ENCODE results near the gene LRRC71.

The LRRC71 gene

DNA sequence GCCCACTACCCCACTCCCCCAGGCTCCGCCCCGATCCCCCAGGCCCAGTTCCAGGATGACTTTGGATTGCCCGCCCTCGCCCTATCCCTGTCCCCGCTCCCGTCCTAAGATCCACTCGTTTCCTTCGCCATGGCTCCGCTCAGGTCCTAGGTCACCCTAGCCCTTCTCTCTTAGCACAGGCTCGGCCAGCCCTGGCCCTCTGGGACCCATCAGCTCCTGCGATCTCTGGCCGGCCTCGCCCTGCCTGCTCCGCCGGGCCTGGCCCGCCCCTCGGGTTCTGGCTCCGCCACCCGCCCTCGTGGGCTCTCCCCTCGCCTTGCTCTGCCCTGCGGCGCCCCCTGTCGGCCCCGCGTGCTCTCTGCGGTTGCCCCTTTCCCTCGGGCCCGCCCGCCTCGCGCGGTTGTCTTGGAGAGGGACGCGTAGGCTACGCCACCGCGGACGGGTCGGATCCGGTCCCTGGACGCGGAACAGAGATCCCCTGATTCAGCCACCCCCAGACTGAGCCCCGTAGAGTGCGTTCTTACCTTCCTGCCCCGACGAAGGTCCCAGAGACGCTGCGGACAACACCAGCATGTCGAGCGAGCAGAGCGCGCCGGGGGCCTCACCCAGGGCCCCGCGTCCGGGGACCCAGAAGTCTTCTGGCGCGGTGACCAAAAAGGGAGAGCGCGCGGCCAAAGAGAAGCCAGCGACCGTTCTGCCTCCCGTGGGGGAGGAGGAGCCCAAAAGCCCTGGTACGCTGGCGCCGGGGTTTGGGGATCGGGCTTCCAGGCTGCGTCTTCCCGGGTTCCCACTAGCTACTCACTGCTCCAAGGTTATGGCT is at the start of gene LRRC71:
LRRC71 (plus strand) TSS at position 400 of the 820 bp plus-strand sequence; CDS start at position 572, 172 bp downstream.
- DNase-seq (ENCODE audit: low read depth in 2 of 2) = peak; percentile 39 to 63

DNA sequence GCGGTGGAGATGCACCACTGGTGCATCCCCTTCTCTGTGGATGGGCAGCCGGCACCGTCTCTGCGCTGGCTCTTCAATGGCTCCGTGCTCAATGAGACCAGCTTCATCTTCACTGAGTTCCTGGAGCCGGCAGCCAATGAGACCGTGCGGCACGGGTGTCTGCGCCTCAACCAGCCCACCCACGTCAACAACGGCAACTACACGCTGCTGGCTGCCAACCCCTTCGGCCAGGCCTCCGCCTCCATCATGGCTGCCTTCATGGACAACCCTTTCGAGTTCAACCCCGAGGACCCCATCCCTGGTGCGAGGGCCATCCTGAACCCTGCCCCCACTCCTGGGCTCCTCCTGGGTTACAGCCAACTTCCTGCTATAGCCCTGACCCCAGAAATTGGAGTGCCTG is 46.8 kb upstream of the LRRC71 start:
- no peak for DNase-seq (ENCODE audit: low read depth in 2 of 2)

DNA sequence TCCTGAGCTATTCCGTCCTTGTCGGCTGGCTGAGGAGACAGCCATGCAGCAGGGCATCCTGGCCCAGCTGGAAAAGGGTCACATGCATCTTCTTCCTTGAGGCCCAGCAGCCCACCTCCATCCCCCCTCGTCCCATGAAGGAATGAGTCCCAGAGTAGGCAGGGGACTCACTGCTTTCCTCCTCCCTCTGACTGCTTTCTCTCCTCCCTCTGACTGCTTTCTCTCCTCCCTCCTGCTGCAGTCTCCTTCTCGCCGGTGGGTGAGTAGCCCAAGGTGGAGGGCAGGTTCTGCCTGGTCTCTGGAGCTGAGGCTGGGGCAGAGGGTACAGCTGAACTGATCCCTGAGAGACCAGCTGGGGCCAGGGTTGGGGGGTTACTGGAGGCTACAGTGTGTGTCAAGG is 46.3 kb upstream of the LRRC71 start:
- no peak for DNase-seq (ENCODE audit: low read depth in 2 of 2)

DNA sequence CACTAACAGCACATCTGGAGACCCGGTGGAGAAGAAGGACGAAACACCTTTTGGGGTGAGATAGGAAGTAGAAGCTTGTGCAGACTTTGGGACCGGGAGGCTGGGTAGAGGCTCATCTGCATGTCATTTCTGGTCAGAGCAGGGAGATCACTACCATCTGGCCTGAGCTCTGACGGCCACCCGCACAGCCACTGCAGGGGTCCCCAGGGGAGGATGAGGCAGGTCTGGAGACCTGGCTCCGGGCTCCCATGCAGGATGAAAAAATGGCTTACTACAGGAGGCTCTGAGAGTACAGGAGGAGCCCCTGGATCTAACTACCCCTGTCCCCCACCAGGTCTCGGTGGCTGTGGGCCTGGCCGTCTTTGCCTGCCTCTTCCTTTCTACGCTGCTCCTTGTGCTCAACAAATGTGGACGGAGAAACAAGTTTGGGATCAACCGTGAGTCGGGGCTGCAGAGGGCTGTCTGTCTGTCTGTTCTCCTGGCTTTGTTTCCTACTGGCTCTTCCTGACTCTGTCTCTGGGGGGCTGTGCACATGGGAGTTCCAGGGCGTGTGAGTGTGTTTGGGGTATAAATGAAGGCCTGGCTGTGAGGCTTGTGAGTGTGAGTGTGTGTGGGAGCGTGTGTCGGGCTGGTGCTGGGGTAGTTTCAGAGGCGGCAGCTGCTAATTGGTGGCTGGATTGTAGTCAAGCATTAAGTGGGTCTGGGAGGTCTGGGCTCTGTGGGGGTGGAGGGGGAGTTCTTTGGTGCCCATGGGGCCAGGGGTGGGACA is 45.7 kb upstream of the LRRC71 start:
- DNase-seq (ENCODE audit: low read depth in 2 of 2) = no peak

DNA sequence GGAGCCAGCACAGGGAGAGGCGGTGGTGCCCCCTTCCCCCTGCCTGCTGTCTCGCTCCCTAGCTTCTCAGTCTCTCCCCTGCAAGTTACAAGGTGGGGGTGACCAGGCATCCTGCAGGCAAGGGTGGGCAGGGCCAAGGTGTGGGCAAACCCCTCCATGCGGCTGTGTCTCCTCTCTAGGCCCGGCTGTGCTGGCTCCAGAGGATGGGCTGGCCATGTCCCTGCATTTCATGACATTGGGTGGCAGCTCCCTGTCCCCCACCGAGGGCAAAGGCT is 45.2 kb upstream of the LRRC71 start:
- DNase-seq (ENCODE audit: low read depth in 2 of 2) = no peak

DNA sequence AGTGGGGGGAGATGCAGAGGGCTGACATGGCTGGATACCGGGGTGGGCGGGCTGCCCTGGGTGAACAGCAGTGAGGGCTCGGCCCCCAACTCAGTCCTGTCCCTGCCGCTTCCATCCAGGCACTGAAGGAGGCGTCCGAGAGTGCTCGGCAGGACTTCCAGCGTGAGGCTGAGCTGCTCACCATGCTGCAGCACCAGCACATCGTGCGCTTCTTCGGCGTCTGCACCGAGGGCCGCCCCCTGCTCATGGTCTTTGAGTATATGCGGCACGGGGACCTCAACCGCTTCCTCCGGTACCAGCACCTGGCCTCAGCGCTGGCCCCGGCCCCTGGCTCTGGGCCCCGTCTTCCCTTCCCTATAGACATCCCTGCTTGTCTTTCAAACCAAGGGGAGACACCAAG is 44.2 kb upstream of the LRRC71 start:
- DNase-seq (ENCODE audit: low read depth in 2 of 2) = no peak

DNA sequence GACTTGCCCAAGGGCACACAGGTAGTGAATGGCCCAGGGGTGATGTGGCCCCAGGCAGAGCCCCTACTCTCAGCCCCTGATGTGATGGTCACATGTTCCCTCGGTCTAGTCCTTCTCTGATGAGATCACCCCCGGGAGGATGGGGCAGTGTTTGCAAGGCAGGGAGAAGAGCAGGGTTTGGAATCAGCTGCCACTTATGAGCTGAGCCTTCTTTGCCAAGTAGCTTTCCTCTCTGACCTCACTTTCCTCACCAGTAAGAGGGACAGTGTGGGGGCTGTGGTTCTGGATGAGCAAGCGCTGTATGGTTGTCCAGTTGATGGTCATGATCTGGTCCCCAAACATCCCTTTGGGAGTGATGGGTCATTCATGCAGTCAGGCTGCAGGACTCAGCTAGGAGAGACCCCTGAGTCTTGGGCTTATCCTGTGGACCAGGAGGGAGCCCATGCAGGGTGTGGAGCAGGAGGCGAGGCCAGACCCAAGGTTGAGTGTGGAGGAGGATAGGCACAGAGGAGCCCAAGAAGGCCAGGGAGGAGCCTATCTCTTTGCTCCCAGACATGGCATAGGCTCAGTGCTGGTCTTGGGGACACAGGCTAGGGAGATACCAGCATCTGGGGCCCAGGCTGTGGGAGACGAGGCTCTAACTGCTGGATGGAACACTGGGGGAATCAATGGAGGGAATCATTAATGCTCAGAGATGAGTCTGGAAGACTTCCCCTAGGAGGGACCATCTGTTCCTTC is 42.8 kb upstream of the LRRC71 start:
- DNase-seq (ENCODE audit: low read depth in 2 of 2) = no peak

DNA sequence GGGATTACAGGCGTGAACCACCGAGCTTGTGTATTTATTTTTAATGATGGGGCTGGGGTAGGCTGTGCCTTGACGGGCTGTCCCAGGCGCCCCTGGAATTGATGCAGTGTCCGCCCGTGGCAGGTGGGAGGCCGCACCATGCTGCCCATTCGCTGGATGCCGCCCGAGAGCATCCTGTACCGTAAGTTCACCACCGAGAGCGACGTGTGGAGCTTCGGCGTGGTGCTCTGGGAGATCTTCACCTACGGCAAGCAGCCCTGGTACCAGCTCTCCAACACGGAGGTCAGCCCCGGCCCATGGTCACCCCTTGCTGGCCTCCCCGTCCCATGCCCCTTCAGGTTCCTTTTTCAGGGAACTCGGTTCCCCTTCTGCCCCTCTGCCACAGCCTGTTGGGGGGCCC is 40.6 kb upstream of the LRRC71 start:
- no peak for DNase-seq (ENCODE audit: low read depth in 2 of 2)

DNA sequence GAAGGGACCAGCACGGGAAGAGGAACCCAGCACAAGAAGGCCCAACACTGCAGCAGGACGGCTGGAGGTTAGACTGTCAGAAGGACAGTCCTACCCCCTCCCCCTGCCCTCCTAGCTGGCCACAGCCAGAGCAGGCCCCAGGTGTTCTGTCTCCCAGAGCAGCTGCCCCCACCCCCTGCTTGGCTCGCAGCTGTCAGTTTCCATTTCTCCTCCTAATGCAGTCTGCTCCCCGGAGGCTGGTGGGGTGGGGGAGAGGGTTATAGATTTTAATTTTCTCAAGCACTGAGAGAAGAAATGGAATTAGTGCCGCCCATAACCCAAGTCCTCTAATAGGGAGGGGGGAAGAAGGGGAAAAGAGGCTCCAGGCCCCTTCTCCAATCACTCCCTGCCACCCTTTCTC is 40.0 kb upstream of the LRRC71 start:
- no peak for DNase-seq (ENCODE audit: low read depth in 2 of 2)

DNA sequence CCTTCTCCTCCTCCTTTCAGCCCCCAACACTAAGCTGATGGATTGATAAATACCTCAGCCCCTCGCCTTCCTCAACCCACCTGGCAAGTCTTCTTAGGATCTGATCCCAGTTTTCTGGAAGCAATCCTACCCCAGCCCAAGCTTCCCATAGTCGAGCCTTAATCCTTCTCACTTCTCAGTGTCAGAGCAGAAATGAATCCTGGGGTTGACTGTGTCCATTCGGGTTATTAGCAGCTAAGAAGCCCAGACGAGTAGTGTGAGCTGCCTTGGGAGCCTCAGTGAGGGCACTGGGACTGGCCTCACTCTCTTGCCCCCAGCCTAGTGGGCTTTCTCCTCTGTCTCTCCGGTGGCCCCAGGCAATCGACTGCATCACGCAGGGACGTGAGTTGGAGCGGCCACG is 39.3 kb upstream of the LRRC71 start:
- DNase-seq (ENCODE audit: low read depth in 2 of 2) = no peak

DNA sequence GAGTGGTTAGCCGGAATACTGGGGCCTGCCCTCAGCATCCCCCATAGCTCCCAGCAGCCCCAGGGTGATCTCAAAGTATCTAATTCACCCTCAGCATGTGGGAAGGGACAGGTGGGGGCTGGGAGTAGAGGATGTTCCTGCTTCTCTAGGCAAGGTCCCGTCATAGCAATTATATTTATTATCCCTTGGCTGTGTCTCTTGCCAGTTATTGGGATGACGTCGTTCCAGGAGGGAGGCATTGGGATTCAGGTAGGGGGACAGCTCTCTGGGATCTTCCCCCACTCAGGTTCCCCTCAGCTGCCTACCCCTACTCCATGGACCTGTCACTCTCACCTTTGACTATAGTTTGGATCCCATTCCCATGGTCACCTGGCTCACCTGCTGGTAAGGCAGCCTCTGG is 38.8 kb upstream of the LRRC71 start:
- no peak for DNase-seq (ENCODE audit: low read depth in 2 of 2)

DNA sequence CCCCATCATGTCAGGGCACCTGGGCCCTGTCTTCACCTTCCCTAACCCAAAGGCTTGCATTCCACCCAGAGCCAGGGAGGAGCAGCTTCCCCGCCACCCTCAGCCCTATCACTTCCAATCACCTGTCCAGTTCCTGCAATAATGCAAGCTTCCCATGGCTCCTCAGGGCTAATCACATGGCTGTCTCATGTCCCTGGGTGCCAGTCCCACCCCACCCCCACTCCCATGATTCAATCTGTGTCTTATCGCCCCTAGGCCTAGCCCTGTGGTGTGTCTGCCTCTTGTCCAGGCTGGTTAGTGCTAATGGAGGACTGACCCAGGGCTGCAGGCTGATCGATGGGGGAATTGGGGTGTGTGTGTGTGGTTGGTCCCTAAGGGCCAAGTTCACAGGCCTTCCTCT is 37.9 kb upstream of the LRRC71 start:
- no peak for DNase-seq (ENCODE audit: low read depth in 2 of 2)

DNA sequence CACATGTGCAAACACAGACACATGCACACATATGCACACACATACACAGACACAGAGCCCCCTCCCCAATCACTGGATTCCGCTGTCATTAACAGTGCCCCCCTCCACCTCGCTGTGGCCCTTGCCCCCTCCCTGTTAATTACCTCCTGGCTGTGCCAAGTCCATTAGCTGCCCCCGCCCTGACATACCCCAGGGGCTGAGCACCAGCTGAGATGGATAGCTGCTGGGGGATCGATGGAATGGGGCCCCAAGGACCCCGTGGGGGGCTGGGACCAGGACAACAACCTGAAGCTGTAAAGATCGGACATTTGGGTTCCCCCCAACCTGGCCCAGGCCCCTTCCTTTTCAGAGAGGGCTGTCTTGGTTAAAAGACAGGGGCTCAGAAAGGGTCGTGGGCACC is 36.5 kb upstream of the LRRC71 start:
- DNase-seq (ENCODE audit: low read depth in 2 of 2) = no peak

DNA sequence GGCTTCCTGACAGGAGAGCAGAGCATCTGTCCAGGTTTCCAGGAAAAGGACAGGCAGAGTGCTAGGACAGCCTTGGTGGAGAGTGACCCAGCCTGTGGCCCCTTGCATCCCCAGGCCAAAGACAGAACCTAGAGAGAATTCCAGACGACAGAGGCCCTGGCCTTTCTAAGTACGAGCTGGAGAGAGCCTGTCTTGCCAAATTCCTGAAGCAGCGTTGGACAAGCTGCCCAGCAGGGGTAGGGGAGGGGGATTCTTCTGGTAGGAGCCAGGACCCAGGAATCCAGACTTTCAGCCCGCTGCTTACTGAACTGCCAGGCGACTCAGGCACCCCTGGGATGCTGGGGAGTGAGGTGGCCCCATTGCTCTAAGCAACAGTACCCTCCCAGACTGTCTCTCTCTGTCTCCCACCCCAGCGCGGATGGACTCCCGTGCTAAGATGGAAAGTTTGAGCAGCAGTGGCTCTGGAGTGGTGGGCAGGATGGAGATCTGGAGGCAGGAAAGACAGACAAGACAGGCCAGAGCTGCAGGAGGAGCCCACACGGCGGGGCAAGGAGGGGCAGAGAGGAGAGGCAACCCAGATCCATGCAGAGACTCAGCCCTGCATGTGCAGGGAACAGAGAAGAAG is 35.8 kb upstream of the LRRC71 start:
- no peak for DNase-seq (ENCODE audit: low read depth in 2 of 2)

DNA sequence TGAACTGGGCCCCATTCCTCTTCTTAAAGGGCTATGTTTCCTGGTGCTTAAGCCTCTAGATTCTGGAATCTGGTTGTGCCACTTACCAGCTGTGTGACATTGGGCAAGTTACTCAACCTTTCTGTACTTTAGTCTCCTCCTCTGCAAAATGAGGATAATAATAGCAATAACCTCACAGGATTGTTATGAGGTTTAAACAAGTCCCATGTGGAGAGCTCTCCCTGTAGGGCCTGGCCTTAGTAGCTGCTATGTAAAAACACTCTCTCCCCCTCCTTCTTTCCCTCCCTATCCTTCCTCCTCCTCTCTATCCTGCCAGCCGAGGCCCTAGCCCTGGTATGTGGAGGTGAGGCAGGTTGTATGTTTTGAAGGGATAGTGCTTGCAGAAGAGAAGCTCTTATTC is 35.1 kb upstream of the LRRC71 start:
- DNase-seq (ENCODE audit: low read depth in 2 of 2) = no peak

DNA sequence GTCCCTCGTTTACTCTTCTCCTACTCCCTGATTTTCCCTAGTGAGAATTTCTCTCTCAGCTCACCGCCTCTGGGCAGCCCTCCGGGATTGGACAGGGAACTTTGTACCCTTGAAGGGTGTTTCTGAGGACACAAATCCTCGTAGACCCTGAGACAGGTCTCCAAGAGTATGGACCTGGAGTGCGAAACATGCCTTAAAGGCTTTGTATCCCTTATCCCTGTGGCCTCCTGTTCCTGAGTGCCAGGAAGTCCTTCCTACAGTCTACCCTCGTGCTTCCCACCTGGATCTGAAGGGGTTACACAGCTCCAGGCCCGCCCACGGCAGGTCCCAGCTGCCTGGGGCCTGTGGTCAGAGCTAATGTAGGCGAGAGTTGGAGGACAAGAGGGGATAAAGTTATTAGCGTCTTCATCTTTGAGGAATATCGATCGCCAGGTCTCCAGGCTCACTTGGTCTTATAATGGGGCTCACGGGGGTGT is 34.5 kb upstream of the LRRC71 start:
- no peak for DNase-seq (ENCODE audit: low read depth in 2 of 2)

DNA sequence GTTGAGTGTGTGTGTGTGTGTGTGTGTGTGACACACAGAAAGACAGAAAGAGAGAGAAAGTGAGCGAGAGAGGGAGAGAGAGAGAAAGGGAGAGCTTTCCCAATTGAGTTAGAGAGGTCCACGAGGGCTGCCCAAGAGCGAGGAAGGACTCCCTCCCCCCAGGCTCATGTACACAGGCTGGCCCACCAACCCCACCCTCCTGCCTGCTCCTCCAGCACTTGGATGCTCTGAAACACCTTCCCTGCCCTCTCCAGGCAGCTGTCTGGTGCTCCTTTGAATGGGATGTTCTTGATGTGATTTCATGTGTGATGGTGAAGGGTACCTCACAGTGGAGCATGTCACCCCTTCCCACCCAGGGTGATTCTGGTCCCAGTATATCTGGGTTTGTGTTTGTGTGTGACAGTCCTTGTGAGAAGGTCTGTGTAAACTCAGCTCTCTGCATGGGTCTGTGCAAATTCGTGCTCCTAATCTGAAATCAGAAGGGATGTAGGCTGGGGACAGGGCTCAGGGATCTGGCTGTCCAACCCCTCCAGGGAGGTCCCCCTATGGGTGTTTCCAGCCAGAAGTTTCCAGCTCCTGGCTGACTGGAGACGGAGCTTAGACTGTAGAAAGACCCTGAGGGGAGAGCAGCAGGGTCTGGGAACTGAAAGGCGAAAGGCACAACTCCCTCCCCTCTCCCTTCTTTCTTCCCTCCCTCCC is 33.7 kb upstream of the LRRC71 start:
- DNase-seq (ENCODE audit: low read depth in 2 of 2) = no peak

DNA sequence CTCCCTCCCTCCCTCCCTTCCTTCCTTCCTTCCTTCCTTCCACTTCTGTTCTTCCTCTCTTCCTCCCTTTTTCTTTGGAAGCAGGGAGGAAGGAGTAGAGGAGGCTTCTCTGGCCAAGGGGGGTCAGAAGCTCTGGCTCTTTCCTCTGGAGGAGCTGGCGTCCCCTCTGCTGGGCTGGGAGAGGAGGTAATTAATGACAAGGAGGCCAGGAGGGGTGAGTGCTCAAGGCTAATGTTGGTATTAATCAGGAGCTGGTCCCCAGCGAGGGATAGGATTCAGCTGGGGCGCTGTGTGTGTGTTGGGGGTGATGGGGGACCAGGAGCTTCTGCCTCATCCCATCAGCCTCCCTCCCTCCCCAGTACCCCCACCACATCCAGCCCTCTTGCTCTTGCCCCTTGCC is 33.1 kb upstream of the LRRC71 start:
- DNase-seq (ENCODE audit: low read depth in 2 of 2) = no peak

DNA sequence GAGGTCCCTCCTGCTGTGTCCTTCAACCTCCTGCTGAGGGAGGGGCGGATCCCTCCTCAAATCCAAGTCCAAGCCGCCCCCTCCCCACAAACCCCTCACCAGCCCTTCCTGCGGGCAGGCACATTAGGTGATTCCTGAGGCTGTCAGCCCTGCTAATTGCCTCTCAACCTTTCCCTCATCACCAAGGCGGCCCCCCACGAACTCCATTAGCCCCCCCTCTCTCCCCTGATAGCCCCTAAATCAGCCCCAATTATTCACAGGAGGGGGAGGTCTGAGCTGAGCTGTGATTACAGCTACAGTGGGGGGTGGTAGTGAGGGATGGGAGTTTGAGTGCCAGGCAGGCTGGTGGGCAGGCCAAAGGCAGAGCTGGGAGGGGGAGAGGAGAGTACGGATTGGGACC is 32.7 kb upstream of the LRRC71 start:
- DNase-seq (ENCODE audit: low read depth in 2 of 2) = no peak

DNA sequence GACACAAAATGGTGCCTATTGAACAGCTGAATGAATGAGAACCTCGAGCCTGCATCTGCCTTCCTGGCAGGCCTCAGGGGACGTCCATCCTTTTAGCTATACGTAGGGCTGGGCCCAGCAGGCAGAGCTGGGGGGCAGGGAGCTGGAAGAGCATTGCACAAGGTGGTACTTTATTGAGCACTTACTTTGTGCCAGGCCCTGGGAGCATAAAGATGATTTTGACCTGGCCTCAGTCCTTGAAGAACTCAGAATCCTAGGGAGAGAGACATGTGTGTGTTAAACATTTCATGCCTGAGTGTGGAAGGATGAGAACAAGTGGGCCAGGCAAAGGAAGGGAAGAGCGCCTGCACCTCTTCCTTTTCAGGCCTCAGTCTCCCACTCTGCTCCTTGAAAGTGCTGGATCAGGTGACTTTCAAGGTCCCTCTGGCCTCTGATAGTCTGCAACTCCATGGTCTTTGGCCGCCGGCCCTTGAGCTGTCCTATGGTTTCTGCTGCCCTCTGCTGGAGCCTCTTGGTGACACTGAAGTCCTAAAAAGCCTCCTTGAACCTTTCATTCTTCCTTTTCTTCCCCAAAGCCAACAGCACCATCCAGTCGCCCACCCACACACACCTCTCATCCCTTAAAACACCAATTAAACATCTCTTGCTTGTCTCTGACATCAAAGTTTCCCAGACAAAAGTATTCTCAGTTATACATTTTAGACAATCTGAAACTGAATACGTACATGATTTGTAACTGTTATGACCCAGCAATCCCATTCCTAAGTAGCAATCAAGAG is 30.4 kb upstream of the LRRC71 start:
- DNase-seq (ENCODE audit: low read depth in 2 of 2) = peak; percentile 43 to 45
